Stimulated activated CD4-positive, alpha-beta T cell treated with anti-CD3 and anti-CD28 coated beads, Interleukin-2, amount 100 ng/mL, for 4 hours (primary cell): ENCODE measurements around the gene PIMREG.

Source experiments
- DNase-seq: peaks from one replicate; pipeline ENCODE4 v3.0.0-alpha.2; 2020; ENCODE audit warnings: low read depth

Gene PIMREG, protein sequence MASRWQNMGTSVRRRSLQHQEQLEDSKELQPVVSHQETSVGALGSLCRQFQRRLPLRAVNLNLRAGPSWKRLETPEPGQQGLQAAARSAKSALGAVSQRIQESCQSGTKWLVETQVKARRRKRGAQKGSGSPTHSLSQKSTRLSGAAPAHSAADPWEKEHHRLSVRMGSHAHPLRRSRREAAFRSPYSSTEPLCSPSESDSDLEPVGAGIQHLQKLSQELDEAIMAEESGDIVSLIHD

DNA sequence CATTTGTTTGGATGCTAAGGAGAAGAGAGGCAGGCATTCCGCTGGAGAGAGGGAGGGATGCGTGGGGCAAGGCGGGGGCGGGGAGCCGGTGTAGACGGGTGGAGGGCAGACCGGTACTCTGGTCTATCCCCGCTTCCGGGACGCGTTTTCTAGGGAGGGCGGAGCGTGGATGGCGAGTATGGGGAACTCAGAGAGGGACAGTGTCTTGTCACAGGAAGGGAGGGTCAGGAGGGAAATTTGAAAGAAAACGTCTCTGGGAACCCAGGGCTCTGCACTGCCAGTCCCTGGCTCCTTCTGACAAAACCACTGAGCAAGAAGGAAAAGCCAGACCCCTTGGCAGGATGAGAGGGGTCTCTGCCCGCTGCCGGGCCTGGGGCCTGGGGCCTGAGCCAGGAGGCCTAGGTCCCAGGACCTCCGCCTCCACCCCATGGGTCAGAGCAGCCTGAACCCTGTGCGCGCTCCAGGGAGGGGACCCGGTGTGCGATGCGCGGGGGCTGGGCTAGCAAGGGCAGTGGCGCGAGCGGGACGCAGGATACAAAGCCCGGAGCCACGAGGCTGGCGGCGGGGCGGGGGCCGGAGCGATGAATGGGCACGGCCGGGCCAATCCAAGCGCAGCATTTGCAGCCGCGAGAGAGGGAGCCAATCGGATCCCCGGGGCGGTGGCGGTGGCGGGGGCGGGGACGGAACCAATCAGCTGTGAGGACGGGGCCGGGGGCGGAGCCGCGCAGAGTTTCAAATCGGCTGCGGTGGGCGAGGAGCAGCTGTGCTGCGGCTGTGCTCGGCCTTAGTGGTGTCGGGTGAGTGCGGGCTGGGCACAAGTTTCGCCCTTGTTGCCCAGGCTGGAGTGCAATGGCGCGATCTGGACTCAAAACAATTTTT, at the start of gene PIMREG:
PIMREG (plus strand) TSS at position 764 of the 879 bp plus-strand sequence. CDS start 656 bp downstream, outside the sequence.
- DNase-seq = peak; percentile 93

DNA sequence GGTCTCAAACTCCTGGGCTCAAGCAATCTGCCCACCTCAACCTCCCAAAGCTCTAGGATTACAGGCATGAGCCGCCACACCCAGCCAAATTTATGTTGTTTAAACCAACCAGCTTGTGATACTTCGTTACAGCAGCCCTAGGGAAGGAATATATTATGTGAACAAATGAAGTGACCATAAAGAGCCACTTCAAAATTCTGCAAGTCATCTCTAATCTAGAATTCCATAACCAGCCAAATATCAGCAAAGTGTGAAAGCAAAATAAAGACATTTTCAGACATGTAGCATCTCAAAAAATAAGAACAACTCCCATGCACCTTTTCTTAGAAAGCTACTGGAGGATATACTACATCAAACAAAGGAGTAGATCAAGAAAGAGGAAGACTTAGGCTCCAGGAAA, 45.3 kb upstream of the PIMREG start:
- no peak for DNase-seq

DNA sequence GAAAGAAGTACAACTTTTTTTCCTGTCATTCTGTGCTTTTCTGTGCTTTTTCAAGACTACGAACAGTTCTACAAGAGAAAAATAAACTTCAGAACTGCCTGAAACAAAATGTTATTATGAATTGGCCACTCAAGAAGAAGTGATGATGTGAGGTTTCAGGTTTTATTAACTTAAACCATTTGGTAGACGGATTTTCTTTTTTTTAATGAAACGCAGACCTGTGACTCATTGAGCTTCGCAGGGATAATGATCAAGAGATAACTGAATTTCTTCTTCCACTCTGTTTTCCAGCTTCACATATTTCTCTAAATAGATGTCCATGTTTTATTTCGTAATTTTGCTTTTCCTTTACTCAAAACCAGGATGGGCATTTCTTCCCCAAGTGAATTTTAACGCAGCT, 42.0 kb upstream of the PIMREG start:
- no peak for DNase-seq

DNA sequence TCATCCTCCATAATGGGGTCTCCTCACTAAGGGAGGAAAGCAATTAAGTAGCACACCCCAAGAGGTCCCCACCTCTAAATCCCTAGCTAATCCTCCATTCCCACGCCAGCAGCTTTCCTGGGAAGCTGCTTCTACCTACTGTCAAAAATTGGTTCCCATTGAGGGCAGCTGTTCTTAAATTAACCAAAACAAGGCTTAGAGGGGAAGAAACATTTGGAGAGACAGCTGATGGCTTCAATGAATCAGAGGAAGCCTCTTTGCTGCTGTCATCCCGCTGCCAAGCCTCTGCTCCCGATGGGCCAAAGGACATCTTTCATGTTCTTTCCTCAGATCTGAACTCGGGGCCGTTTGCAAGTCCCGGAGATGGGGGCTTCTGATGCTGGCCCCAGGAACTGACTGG, 36.0 kb upstream of the PIMREG start:
- no peak for DNase-seq

DNA sequence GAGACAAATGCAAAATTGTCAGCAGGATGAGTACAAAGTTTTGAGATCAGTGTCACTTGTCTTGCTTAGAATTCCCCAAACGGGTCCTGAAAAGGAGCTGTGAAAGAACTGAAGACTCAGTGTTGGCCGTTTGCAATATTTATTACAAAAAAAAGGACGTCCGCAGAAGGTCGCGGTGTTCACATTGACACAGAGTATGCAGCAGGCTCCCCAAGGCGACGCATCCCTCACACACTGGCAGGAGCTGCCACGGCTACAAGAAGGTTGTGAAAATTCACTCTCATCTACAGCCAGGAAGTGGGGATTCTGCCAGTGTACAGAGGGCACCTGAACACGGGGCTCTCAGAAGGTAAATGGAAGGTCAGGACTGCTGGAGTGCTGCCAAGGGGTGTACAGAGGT, 35.5 kb upstream of the PIMREG start:
- DNase-seq = no peak

DNA sequence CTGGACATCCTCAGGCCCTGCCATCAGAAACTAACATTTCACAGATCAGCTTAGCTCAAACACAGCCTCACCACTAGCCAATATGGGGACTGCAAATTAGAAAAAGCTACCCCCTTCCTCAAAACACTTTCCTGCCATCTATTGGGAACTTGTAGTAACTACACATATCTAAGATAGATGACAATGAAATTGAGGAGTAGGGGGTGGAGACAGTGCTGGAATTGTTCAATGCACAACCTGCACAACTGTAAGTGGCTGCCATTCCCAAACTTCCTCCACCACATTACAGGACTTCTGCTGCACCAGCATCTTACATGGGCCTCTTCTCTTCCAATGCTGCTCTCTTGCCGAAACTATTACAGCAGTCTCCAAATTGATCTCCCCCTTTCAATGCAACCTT, 31.2 kb upstream of the PIMREG start:
- no peak for DNase-seq

DNA sequence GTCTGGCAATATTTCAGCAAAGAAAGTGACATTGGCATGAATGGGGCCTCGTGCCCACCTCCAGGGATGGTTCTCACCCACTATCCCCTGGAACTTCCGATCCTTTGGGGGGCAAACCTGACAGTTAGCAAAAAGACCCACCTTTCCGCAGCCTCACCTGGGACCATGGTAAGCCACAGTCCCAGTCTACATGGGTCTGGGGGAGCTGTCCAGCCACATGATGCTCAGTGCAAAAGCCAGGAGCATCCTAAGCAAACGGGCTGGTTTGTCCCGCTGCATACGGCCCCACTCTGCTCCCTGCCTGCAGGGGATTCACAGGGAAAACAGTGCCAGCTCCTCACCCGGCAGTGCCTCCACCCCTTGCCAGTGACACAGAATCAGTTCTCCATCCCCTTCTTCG, 28.6 kb upstream of the PIMREG start:
- DNase-seq = no peak

DNA sequence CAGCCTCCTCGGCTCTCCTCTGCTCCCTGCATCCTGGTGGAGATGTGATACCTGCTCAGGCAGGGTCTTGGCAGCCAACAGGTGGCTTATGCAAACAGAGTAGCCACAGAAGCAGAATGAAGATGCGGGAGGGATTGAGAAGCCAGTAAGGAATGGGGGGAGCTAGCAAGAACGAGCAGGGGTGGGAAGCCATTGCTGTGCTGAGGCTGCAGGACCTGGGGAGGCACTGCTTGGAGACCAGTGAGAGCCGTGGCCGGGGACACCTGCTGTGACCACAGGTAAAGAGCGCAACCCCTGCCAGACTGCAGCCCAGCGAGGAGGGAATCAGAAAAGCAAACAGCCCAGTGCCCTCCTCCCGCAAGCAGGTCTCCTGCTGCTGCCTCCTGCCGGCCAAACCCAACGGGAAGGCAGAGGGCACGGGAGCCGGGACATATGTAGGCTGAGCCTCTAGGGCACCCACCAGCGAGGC, 24.0 kb upstream of the PIMREG start:
- no peak for DNase-seq

DNA sequence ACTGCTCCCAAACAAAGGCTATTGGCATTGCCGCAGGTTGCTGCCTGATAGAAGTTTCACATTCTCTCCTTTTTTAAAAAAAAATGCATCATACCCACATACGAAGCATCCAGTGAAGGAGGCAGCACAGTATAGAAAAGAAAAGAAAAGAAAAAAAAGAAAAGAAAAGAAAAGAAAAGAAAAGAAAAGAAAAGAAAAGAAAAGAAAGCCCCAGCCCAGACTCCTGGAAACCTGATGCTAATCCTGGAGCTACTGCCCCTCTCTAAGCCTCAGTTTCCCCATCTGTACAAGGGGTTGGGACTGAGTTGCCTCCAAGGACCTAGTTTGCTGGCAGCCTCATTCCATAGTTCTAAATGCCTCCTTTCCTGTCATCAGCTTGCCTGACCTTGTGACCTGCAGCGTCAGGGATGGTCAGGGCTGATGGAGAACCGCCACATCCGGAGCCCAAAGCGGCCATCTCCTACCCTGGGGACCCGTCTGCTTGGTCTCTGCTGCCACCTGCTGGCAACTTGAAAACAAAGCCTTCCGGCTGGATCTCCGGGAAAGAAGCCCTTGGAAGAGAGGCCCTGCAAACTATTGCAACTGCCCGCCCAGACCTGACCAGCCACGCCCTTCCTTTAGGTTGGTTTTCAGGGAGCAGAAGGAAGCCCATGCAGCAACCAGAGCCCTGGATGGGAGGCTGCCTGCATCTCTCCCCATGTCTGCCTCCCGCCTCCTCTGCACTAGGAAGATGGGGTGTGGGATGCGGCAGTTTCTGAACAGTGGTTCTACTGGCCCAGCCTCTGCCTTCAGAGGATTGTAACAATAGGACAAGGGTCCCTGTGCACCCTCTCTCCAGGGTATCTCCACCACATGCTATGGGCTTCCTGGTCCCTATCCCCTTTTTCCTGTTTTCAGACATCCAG, 22.3 kb upstream of the PIMREG start:
- peak; percentile 55 for DNase-seq

DNA sequence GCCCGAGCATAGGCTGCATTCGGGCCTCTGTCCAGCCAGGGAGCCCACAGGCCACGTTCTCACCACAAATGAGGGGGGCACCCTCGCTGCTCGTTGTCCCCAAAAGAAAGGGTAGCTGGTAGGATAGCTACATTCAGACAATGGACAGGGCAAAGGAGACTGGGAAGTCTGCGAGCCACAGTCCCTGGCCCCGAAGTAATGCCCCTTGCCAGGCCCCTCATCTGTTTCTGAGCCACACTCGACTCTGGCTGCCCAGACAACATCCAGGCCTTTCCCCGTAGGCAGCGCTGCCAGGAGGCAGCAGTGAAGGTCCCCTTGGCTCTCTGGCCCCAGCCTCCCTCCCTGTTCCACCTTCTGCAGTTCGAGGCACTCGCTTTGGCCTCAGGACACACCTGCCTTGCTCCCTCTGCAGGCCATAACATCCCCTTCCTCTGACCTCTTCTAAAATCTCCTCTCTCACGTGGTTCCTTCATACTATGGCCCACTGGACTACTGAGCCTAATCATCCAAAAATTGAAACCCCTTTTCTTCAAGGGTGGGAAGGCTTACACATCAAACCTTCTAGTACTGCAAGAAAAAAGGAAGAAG, 21.5 kb upstream of the PIMREG start:
- no peak for DNase-seq

DNA sequence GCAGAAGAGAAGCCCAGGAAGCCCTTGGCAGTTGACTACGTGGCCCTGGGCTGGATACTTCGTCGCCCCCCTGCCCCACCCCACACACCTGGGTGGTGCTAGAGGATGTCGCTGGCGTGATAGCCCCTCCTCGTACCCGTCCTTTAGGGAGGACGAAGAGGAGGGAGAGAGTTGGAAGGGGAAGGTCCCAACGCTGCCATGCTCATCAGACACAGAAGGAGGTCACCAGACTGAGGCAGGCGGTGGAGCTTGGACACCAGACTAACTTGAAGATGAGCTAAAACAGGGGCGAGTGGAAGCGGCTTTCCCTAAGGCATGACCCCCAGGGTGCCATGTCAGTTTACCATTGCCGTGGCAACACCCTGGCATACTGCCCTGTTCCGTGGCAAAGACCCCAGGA, 20.3 kb upstream of the PIMREG start:
- no peak for DNase-seq

DNA sequence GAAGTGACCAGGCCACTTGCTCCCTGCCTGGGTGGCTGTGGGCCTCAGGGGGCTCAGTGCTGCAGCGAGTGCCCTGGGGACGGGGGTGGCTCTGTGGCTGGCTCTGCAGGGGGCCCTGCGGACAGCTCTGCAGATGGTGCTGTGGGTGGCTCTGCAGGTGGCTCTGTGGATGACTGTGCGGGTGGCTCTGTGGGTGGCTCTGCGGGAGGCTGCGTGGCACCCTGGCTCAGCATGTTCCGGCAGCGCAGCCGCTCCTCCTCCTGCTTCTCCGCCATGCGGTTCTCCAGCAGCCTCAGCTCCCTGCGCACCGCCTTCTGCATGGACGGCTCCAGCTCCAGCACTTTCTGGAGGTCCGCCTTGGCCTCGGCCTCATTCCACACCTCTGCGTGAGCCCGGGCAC, 18.8 kb upstream of the PIMREG start:
- DNase-seq = no peak

DNA sequence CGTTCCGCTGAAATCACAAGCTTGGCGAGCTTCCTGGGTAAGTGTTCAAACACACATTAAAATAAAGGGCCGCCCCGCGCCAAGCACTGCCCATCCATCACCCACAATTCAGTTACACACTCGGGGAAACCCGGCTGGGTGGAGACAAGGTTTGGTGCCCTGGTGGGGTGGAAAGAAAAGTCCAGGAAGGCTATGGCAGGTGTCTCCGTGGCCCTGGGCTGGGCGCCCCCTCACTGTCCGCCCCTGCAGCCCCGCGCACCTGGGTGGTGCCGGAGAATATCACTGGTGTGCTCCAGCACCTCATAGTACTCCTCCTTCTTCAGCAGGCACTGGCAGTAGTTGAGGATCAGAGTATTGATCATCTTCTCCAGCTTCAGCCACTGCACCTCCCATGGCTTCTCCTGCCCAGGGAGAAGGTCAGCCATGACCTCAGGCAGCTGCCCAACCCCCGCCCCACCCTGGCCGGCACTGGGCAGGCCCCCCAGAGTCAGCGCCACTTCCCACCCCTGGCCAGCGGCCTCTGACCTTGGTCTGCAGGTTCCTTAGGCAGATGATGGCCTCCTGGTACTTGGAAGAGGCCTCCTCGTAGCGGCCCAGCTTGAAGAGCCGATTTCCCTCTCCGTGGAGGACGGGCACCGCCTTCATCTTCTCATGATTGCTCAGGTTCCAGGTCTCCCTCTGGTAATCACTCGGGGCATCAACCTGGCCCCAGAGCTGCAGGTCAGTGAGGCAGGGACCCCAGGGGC, 17.7 kb upstream of the PIMREG start:
- no peak for DNase-seq

DNA sequence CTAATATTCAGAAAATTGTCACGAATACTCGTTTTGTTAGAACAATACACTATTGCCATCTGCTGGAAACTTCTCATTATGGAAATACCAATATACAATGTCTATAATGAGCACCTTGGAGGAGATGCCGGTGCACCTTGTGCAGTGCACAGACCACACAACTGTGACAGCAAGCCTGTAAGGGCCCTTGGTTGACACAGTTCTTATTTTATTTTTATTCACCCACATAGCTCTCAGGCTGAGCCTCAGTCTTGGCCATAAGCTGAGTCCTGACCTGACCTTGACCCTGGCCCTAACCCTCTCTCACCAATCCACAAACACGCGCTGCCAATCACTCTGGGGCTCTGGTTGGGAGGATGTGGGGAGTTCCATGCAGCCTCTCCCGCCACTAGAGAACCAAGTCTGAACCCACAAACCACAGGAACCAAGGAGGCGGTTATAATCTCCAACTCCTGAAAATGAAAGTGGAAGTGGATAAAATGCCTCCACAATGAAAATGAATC, 16.9 kb upstream of the PIMREG start:
- DNase-seq = no peak

DNA sequence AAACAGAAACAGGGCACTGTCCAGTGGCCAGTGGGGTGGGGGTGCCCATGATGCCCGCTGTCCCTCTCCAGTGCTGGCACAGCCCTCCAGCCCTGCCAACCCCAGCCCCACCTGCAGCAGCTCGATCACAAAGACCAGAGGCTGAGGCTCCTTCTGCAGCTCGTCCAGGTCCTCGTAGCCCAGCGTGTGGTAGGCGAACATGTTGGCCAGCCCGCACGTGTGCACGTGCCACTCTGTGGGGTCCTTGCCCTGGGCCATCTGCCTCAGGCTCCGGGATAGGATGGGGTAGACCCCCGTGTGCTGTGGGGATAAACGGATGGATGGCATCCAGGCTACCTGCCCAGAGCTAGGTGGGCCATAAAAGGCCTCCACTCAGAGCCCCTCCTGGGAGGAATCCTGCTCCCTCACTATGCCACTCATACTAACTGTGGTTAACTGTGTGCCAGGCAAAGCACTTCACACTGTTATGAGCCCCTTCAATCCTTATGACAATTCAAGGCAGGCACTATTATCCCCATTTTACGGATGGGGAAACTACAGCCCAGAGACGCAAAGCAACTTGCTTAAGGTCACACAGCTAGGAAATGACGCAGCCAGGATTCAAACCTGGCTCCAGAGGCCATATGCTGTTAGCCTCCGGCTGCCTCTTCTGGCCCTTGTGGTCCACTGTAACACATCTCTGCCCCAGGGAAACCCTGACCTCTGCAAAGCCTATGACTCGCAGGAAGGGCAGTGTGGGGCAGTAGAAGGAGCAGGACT, 15.9 kb upstream of the PIMREG start:
- no peak for DNase-seq

DNA sequence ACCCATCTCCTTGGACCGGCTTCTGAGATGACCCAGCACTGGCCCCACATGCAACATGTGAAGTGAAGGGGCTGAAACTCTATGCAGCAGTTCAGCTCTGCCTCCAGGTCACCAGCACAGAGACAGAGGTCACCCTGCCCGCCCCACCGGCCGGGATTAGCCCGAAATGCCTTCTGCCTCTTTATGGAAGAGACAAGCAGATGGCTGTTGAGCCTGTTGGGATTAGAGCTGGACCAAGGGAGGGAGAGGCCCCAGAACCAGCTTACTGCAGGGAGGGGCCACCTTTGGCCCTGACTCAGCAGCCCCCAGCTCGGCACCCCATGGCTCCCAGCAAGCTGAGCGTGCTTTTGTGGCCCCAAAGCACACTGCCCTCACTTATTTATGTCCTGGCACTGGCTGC, 15.0 kb upstream of the PIMREG start:
- no peak for DNase-seq

DNA sequence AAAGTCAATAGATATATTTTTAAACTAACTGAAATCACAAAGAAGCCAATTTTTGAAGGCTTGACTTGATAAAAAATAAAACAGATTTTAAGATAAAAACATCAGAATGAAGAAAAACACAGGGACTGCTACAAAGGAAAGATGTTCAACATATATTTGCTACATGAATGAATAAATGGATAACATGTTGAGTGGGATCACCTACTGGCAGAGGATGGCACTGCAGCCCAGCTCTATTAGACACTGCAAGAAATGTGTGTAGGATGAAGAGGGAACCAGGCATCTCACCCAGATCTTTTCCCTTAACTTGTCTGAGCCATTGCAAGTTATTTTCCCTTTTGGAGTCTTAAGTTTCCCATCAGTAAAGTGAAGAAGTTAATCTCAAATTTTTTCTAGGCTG, 13.5 kb upstream of the PIMREG start:
- no peak for DNase-seq

DNA sequence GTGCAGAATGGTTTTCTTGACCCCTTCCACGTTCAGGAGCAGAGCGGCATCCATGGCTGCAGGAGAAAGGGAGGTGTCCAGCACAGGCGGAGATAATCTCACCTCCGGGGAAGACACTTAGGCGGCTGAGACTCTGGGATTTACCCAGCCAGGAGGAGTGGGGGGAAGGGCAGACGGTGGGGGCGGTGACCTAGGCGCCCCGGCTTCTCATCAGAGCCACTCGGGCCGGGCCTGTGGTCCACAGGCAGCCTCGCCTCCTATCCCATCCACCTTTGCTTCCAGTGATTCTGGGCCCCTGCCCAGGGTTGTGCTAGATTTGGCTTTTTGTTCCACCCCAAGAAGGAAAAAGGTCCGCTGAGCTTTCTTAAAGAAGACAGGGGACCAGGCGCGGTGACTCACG, 9.2 kb upstream of the PIMREG start, which contains the start of gene AIPL1:
AIPL1 (minus strand) TSS at position 71 of the 400 bp plus-strand sequence; CDS start at position 54, 17 bp downstream.
- DNase-seq = no peak

DNA sequence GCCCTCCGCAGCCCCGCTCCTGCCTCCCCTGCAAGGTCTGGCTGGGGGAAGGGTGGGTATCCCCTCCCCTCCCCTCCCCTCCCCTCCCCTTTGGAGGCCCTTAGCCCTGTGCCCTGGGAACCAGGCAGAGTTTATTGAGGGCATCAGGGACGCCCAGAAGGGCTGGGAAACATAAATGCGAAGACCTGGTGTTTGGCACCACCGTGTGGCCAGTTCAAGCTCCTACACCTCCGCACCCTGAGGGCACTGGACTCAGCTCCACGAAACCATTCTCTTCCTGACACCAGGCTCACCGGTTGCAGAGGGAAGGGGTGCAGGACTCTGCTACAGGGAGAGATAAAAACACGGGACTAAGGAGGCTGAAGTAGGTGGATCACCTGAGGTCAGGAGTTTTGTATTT, 8.3 kb upstream of the PIMREG start:
- DNase-seq = peak; percentile 41

DNA sequence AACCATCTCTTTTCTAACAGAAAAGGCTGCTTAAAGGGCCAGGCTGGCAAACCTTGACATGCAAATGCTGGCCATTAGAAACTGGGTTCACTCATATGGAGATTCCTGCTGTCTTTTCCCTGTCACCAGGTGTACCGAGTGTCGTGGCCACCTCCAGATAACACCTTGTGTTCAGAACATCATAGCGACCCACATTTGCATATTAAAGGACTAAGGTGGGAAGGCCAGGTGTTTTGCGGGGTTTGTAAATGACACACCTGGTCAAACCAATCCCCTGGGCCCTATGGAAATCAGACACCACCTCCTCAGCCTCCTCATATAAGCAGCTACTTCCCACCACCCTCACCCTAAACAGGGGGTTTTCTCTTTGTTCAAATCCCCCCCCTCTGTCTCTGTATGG, 6.8 kb upstream of the PIMREG start:
- no peak for DNase-seq
